Measurements from ENCODE around the gene SIMC1. TPM values are rescaled to one million over a fixed set of nuclear protein-coding genes. Genes with fewer than 3 reads are reported as not detected.
A peak's percentile ranks its signal among the peaks of the same experiment; 100 is the strongest.

Gene SIMC1
- total RNA-seq, 2 experiments from 2014 or later, result 33.6 to 57.5 TPM

- no peaks in the 10 kb centered on the region; the same call in 1 of the 2 replicates for H4K20me1 ChIP-seq (ENCODE audit: insufficient read depth, low read length)
- peaks cover 3% of the 10 kb centered on the region for H3K4me1 ChIP-seq (ENCODE audit: insufficient read depth, low read length, poor library complexity, severe bottlenecking)
- no peaks in the 10 kb centered on the region for H3K36me3 ChIP-seq (ENCODE audit: insufficient read depth, low read length)
- no peak overlapping the region for H3K4me2 ChIP-seq (ENCODE audit: low read length)
- no peak for DNase-seq (ENCODE audit: low spot score)
- intact Hi-C loops (cut with micrococcal nuclease; ENCODE audit: unreplicated experiment), result no loop called here
- no TSS peak for BruUV-seq (replicated peaks)
- no peak overlapping the region for H3K27ac ChIP-seq (ENCODE audit: low read depth, low read length, poor library complexity, severe bottlenecking)
- no peak overlapping the region for H2AFZ ChIP-seq (ENCODE audit: low read length)
- H3K4me3 ChIP-seq (ENCODE audit: low read depth, low read length, poor library complexity, severe bottlenecking), result no peak overlapping the region
- H3K9me2 ChIP-seq (ENCODE audit: insufficient read depth, low read length), result no peaks in the 10 kb centered on the region
- POLR2A ChIA-PET, result interaction anchor here (0.6 to 1.4 kb wide), 3 partner anchors 8 to 555 kb away, joined by 3 to 6 read pairs (median 5); partner anchors contain the start of gene KIAA1191
- H3K9me3 ChIP-seq (ENCODE audit: low read length), result no peaks in the 10 kb centered on the region
- TF ChIP-seq, protein P1, sequence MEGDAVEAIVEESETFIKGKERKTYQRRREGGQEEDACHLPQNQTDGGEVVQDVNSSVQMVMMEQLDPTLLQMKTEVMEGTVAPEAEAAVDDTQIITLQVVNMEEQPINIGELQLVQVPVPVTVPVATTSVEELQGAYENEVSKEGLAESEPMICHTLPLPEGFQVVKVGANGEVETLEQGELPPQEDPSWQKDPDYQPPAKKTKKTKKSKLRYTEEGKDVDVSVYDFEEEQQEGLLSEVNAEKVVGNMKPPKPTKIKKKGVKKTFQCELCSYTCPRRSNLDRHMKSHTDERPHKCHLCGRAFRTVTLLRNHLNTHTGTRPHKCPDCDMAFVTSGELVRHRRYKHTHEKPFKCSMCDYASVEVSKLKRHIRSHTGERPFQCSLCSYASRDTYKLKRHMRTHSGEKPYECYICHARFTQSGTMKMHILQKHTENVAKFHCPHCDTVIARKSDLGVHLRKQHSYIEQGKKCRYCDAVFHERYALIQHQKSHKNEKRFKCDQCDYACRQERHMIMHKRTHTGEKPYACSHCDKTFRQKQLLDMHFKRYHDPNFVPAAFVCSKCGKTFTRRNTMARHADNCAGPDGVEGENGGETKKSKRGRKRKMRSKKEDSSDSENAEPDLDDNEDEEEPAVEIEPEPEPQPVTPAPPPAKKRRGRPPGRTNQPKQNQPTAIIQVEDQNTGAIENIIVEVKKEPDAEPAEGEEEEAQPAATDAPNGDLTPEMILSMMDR (conservative IDR thresholded peaks at IDR 0.05; ENCODE audit: low read length), result no peak
- no peak for TF ChIP-seq EZH2phosphoT487 (IDR thresholded peaks at IDR 0.05; ENCODE audit: borderline replicate concordance, low read depth, low read length)
- CTCF ChIA-PET (ENCODE audit: unreplicated experiment), result no interaction called here
- H3K79me2 ChIP-seq (ENCODE audit: insufficient read depth, low read depth, low read length), result no peaks in the 10 kb centered on the region
Measured at GRCh38 chr5:176373100-176373818, 135.0 kb downstream of the SIMC1 start.

GRCh38 chr5:176379881-176380280, 141.7 kb downstream of the SIMC1 start:
- H4K20me1 ChIP-seq (ENCODE audit: insufficient read depth, low read length), result no peaks in the 10 kb centered on the region
- peaks cover under 1% of the 10 kb centered on the region; the same call in 1 of the 2 replicates for H3K79me2 ChIP-seq (ENCODE audit: insufficient read depth, low read depth, low read length)
- H3K9me2 ChIP-seq (ENCODE audit: insufficient read depth, low read length), result no peaks in the 10 kb centered on the region
- no peaks in the 10 kb centered on the region for H3K9me3 ChIP-seq (ENCODE audit: low read length)
- no peak overlapping the region for H3K27ac ChIP-seq (ENCODE audit: low read depth, low read length, poor library complexity, severe bottlenecking)
- ChIA-PET CTCF (ENCODE audit: unreplicated experiment) (no interaction called here), POLR2A (interaction anchor here (0.7 to 1.2 kb wide), 2 partner anchors 10 to 12 kb away, joined by 3 read pairs; no protein-coding TSS in a partner anchor)
- H3K4me1 ChIP-seq (ENCODE audit: insufficient read depth, low read length, poor library complexity, severe bottlenecking), result no peaks in the 10 kb centered on the region
- intact Hi-C loops (cut with micrococcal nuclease; ENCODE audit: unreplicated experiment), result loop anchor here (10.0 kb wide), 1 partner anchor 145 kb away; the partner anchor contains the start of gene SIMC1
- H2AFZ ChIP-seq (ENCODE audit: low read length), result no peak overlapping the region
- peaks cover 62% of the 10 kb centered on the region for H3K36me3 ChIP-seq (ENCODE audit: insufficient read depth, low read length)
- no TSS peak for BruUV-seq (replicated peaks)
- no peak overlapping the region for H3K4me2 ChIP-seq (ENCODE audit: low read length)
- DNase-seq (ENCODE audit: low spot score), result peak; percentile 51
- no peak overlapping the region for H3K4me3 ChIP-seq (ENCODE audit: low read depth, low read length, poor library complexity, severe bottlenecking)
- TF ChIP-seq EZH2phosphoT487 (IDR thresholded peaks at IDR 0.05; ENCODE audit: borderline replicate concordance, low read depth, low read length), result no peak
- TF ChIP-seq, protein P1 (conservative IDR thresholded peaks at IDR 0.05; ENCODE audit: low read length), result no peak

GRCh38 chr5:176381423-176381822, 143.2 kb downstream of the SIMC1 start:
- CTCF ChIA-PET (ENCODE audit: unreplicated experiment), result no interaction called here
- no peak for TF ChIP-seq EZH2phosphoT487 (IDR thresholded peaks at IDR 0.05; ENCODE audit: borderline replicate concordance, low read depth, low read length)
- TF ChIP-seq, protein P1 (conservative IDR thresholded peaks at IDR 0.05; ENCODE audit: low read length), result no peak
- H3K4me1 ChIP-seq (ENCODE audit: insufficient read depth, low read length, poor library complexity, severe bottlenecking), result peaks cover 10% of the 10 kb centered on the region
- peaks cover 16% of the 10 kb centered on the region for H3K79me2 ChIP-seq (ENCODE audit: insufficient read depth, low read depth, low read length)
- no peak overlapping the region for H3K27ac ChIP-seq (ENCODE audit: low read depth, low read length, poor library complexity, severe bottlenecking)
- H4K20me1 ChIP-seq (ENCODE audit: insufficient read depth, low read length), result peaks cover 12% of the 10 kb centered on the region
- no peak overlapping the region for H3K4me2 ChIP-seq (ENCODE audit: low read length)
- no peaks in the 10 kb centered on the region for H3K9me2 ChIP-seq (ENCODE audit: insufficient read depth, low read length)
- H2AFZ ChIP-seq (ENCODE audit: low read length), result no peak overlapping the region
- H3K9me3 ChIP-seq (ENCODE audit: low read length), result no peaks in the 10 kb centered on the region
- H3K4me3 ChIP-seq (ENCODE audit: low read depth, low read length, poor library complexity, severe bottlenecking), result no peak overlapping the region
- POLR2A ChIA-PET, result interaction anchor here (0.9 kb wide), 2 partner anchors 9 to 19 kb away, joined by 3 to 4 read pairs; no protein-coding TSS in a partner anchor
- intact Hi-C loops (cut with micrococcal nuclease; ENCODE audit: unreplicated experiment), result loop anchor here (10.0 kb wide), 1 partner anchor 147 kb away; the partner anchor contains the start of gene SIMC1
- BruUV-seq (replicated peaks), result no TSS peak
- DNase-seq (ENCODE audit: low spot score), result no peak
- peaks cover 77% of the 10 kb centered on the region for H3K36me3 ChIP-seq (ENCODE audit: insufficient read depth, low read length)
